ENCODE results near the gene MPPED1.

DNA sequence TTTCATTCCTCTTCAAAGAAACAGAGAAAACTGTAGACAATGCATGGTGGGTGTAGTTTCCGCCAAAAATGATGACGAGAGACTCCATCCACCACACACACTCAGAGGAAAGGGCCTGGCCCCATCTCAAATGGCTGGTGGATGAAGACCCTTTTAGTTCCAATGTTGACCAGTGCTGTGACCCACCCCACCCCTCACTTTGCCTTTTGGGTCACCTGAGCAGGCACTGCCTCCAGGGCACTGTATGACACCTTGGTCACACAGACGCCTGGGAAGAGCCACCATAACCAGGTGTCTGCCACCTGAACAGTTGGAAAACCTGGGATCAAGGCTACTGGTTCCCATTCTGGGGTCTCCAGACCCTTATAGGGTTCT is 121.3 kb downstream of the MPPED1 start:
- TF ChIP-seq, protein P1, sequence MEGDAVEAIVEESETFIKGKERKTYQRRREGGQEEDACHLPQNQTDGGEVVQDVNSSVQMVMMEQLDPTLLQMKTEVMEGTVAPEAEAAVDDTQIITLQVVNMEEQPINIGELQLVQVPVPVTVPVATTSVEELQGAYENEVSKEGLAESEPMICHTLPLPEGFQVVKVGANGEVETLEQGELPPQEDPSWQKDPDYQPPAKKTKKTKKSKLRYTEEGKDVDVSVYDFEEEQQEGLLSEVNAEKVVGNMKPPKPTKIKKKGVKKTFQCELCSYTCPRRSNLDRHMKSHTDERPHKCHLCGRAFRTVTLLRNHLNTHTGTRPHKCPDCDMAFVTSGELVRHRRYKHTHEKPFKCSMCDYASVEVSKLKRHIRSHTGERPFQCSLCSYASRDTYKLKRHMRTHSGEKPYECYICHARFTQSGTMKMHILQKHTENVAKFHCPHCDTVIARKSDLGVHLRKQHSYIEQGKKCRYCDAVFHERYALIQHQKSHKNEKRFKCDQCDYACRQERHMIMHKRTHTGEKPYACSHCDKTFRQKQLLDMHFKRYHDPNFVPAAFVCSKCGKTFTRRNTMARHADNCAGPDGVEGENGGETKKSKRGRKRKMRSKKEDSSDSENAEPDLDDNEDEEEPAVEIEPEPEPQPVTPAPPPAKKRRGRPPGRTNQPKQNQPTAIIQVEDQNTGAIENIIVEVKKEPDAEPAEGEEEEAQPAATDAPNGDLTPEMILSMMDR (IDR thresholded peaks at IDR 0.05; ENCODE audit: borderline replicate concordance, extremely low read depth, low read length, poor library complexity, severe bottlenecking), result no peak
- no peak for TF ChIP-seq EZH2 (IDR thresholded peaks at IDR 0.05; ENCODE audit: borderline replicate concordance, low read depth, low read length, severe bottlenecking)
